Jurkat, Clone E6-1 (cell line): ENCODE measurements around the gene MRPL58.
"Not testable (repeated sequence)": the region's sequence is repeated elsewhere in the genome, so short reads cannot be mapped to it uniquely, and the experiment has no call there.

Source experiments
- DNase-seq: peaks from one replicate; pipeline ENCODE4 v3.0.0-alpha.2; 2011; ENCODE audit warnings: low read depth, low spot score
- H3K4me3 ChIP-seq: 2 replicates; pipeline ENCODE4 v1.5.1; 2011; ENCODE audit warnings: mild to moderate bottlenecking, low read length, control low read depth, moderate library complexity

Gene MRPL58

DNA sequence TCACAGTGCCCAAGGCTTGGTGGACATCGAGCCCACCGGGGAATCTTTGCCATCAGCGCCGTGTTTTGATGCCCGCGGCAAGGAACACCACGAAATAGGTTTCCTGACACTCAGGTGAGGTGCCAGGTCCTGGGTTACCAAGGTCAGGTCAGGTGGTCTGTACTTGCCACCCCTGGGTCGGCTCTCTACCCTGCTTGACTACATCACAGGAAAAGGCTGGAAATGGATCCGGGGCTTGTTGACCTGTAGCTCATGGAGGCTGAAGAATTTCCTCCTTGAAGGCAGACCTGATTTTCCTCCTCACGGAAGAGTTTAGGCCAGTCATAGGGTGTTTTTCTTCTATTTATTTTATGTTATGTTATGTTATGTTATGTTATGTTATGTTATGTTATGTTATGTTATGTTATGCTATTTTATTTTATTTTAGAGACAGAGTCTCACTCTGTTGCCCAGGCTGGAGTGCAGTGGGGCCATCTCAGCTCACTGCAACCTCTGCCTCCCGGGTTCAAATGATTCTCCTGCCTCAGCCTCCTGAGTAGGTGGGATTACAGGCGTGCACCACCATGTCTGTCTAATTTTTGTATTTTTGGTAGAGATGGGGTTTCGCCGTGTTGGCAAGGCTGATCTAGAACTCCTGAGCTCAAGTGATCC, 29.7 kb upstream of the MRPL58 start:
- DNase-seq = not testable (repeated sequence)
- peak overlapping the region; percentile 57 for H3K4me3 ChIP-seq

DNA sequence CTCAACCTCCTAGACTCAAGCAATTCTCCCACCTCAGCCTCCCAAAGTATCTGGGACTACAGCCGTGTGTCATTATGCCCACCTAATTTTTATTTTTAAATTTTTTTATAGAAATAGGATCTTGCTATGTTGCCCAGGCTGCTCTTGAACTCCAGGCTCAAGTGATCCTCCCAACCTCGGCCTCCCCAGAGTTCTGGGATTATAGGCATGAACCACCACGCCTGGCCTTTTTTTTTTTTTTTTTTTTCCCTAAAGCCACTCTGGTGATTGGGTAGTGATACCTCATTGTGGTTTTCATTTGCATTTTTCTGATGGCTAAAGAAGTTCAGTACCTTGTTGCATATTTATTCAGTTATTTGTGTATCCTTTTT, 26.3 kb upstream of the MRPL58 start:
- no peak for DNase-seq

DNA sequence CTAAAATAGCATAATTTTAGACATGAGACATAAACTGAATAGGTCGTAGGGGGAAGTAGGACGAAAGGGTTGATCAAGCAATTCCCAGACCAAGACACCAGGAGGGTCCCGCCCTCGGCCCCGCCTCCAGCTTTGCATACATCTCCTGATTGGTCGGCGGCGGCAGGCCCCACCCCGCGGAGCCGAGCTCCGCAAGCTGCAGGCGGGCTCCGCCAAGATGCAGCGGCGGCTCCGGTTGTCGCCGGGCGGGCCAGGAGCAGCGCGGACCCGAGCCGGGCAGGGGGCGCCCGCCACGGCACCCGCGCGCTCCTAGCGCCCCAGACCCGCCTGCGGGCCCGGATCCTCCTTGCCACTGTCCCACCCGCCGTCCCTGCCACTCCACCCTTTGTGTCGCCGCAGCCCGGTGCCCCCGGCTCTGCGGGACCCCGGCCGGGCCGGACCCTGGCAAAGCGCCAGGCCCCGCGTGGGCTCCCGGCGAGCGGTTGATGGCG, 25.0 kb upstream of the MRPL58 start, which contains the start of gene CDR2L:
CDR2L (plus strand) TSS at position 215 of the 491 bp plus-strand sequence. CDS start 412 bp downstream, outside the sequence.
- H3K4me3 ChIP-seq = peak within 1 kb of the TSS; percentile 59
- peak; percentile 85 for DNase-seq

More for the DNA sequence above, 26.3 kb upstream of the MRPL58 start:
- H3K4me3 ChIP-seq = no peak overlapping the region

DNA sequence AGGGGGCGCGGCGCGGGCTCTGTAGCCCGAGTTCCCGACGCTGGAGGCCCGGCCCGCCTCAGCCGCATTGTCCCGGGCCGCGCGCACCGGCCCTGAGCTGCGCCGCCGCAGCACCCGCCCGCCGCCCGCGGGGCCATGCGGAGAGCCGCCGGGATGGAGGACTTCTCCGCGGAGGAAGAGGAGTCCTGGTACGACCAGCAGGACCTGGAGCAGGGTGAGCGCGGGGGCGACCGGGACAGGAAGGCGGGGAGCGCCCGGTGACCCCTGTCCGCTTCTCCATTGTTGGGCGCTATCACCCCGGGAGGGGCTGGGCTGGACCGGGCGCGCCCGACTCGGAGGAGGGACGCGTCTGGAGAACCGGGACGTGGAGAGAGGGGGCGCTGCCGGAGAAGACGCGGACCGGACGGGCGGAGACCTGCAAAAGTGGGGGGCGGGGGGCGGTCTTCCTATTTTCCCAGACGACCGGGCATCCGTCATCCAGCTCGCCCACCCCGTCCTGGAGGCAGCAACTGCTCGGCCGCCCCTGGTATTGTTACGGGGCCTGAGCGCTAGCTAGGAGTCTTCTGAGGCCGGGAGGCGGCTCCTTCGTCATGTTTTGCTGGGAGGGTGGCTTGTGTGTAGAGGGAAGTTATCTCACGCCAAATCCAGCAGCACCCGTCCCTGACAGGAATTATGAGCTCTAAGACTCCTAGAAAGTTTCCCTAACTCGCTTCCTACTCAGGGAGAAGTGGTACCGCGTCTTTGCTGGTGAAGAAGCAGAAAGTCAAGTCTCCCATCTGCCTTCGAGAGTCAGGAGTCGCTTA, 24.4 kb upstream of the MRPL58 start:
- peak overlapping the region; percentile 59 for H3K4me3 ChIP-seq
- no peak for DNase-seq

DNA sequence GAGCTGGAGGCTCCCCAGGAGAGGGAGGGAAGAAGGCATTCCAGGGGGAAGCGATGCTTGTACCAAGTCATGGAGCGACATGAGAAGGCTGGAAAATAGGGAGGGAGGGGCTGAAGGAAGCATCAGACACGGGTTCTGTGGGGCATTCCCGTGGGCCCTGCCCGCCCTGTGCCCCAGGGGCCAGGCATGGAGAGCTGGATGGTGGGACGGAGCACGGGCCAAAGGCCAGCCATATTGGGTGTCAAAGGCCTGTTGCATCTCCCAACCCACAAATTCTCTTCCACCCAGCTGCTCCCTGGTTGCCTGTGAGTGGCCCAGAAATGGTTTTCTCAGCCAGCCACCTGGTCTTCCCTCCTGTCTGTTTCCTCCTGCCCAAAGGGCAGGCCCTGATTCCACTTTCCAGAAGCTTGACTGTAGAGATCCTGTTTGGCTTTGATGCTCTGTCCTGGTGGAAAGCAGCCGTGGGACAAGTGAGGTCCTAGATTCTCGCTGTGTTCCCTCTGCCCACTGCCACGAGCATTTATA, 21.8 kb upstream of the MRPL58 start:
- no peak for DNase-seq
- no peak overlapping the region for H3K4me3 ChIP-seq

DNA sequence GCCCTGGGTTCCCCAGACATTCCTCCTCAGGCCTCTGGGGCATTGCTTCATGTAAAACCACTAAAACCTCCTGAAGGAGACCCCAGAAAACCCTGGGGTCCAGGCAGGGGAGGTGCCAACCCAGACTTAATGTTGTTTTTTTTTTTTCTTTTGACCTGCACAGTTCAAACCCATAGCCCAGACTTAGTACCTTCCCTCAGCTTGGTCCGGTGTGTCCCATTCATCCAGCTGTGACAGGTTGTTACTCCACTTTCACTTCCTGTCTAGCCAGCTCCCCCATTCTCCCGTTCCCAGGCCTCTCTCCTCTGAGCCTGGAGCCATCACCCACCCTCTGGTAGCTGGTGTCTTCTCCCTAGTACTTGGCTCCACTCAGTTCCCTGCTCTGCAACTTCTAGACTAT, 20.2 kb upstream of the MRPL58 start:
- DNase-seq = no peak
- H3K4me3 ChIP-seq = no peak overlapping the region

DNA sequence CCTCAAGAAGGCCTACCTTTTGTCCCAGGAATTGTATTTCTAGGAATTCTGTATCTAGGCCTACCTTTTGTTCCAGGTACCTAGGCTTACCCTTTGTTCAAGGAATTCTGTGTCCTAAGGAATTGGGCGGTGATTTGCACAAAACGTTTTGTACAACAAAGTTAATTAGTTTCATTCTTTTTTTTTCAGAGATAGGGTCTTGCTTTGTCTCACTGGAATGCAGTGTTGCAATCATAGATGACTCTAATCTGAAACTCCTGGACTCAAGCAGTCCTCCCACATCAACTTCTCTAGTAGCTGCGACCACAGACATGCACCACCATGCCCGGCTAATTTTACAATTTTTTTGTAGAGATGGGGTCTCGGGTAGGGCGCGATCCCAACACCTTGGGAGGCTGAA, 18.0 kb upstream of the MRPL58 start:
- no peak for DNase-seq
- H3K4me3 ChIP-seq = no peak overlapping the region

DNA sequence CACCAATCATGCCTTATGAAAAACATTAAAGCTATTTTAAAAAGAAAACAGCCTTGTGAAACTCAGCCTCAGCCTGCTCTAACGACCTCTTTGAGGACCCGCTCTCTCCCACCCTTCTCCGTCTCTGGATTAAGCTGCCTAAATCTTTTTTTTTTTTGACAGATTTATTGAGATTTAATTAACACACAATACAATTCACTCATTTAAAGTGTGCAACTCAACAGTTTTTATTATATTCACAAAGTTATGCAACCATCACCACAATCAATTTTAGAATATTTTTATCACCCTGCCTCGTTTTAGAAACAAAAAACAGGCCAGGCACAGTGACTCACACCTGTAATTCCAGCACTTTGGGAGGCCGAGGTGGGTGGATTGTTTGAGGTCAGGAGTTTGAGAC, 16.6 kb upstream of the MRPL58 start:
- no peak for DNase-seq
- H3K4me3 ChIP-seq = no peak overlapping the region

DNA sequence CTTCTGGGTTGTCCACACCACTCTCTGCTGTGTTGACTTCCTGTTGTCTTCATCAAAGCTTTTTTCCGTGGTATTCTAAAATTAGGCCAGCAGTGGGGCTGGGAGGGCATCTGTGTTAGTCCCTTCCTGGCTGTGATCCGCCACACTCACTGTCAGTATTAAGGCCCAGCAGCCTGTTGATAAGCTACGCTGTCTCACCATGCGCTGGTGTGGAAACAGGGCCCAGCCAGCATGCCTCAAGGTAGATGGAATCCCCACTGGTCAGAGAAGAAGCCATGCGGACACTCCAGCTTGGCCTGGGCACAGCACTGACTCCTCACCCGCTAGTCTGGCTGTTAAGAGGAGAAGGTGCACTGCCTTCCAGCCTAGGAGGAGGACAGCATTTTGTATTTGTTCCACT, 13.7 kb upstream of the MRPL58 start:
- H3K4me3 ChIP-seq = no peak overlapping the region
- DNase-seq = no peak

DNA sequence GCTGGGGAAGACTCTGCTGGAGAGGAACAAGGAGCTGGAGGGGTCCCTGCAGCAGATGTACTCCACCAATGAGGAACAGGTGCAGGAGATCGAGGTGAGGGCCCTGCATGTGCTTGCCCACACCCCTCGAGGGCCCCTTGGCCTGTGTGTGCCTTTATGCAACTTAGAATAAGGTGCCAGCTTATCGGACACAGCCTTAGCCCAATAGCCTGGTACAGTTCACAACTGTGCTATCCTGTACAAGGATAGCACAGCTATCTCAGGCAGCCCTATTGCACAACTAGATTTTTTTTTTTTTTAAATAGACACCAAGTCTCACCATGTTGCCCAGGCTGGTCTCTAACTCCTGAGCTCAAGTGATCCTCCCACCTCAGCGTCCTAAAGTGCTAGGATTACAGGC, 12.9 kb upstream of the MRPL58 start:
- DNase-seq = no peak
- H3K4me3 ChIP-seq = no peak overlapping the region

DNA sequence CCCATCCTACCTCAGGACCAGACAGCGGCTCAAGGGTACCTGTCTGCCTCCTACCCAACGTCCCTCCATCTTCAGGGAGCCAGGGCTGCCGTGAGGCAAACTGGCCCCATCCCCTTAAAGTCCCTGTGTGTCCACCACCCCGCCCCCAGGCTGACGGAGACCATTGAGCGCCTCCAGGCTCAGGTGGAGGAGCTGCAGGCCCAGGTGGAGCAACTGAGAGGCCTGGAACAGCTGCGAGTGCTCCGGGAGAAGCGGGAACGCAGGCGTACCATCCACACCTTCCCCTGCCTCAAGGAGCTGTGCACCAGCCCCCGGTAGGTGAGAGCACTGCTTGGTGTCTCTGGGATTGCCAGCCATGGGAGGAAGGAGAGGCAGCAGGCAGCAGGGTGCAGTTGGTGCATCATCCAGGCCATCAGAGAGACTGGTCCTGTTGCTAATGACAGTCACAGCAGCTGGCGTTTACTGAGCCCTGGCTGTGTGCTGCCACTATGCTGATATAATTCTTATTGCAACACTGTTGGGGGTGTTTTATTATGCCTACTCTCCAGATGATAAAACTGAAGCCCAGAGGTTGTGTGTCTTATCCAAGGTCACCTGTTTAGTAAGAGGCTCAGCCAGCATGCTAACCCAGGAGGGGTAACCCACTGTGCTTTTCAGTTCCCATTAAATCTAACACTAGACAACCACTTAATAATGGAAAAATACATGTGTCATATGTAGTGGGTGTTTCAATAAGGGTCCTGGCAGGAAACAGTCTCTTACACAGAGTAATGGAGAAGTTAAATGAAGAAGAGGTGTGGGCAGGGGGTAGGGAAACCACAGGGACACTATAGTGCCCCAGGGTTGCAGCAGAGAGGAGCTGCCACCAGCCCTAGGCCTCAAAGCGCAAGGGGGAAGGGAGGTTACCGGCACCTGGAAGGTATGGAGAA, 10.3 kb upstream of the MRPL58 start:
- no peak overlapping the region for H3K4me3 ChIP-seq
- DNase-seq = no peak

DNA sequence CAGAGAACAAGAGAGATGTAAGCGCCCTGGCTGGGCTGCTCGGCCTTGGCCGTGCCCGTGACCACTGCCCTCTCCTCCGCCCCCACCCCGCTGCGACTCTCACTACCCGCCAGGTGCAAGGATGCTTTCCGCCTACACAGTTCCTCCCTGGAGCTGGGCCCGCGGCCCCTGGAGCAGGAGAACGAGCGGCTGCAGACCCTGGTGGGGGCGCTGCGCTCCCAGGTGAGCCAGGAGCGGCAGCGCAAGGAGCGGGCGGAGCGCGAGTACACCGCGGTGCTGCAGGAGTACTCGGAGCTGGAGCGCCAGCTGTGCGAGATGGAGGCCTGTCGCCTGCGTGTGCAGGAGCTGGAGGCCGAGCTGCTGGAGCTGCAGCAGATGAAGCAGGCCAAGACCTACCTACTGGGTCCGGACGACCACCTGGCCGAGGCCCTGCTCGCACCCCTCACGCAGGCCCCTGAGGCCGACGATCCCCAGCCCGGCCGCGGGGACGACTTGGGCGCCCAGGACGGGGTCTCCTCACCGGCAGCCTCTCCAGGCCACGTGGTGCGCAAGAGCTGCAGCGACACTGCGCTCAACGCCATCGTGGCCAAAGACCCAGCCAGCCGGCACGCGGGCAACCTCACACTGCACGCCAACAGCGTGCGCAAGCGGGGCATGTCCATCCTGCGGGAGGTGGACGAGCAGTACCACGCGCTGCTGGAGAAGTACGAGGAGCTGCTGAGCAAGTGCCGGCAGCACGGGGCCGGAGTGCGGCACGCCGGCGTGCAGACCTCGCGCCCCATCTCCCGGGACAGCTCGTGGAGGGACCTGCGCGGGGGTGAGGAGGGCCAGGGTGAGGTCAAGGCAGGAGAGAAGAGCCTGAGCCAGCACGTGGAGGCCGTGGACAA, 9.2 kb upstream of the MRPL58 start:
- H3K4me3 ChIP-seq = no peak overlapping the region
- no peak for DNase-seq

DNA sequence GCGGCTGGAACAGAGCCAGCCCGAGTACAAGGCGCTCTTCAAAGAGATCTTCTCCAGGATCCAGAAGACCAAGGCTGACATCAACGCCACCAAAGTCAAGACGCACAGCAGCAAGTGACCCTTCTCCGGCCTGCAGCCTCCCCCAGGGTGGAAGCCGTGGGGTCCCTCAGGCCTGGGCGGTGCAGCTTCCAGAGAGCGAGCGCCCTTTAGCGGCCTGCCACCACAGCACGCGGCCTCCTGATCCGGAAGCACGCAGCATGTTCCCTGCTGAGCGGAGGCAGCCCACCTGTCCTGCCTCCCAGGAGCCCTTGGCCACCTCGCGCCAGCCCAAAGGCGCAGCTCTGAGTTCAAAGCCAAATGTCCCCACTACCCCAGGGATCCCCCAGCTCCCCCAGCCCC, 8.5 kb upstream of the MRPL58 start:
- DNase-seq = no peak
- no peak overlapping the region for H3K4me3 ChIP-seq

DNA sequence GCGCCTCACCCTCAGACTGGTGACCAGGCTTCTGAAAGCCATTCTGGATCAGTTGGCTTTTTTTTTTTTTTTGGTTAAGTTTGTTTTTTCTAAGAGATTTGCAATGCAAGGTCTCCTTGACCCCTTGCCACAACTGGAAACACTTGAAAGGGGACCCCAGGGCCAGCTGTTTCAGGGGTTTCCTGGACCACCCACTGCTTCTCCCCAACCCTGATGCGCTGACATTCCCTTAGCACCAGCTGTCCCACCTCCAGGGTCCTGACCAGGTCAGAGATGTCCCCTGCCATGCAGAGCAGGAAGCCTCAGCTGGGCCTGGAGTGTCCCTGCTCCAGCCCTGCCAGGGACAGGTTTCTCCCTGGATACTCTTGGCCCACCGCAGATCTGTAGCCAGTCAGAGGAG, 8.1 kb upstream of the MRPL58 start:
- H3K4me3 ChIP-seq = no peak overlapping the region
- DNase-seq = no peak

DNA sequence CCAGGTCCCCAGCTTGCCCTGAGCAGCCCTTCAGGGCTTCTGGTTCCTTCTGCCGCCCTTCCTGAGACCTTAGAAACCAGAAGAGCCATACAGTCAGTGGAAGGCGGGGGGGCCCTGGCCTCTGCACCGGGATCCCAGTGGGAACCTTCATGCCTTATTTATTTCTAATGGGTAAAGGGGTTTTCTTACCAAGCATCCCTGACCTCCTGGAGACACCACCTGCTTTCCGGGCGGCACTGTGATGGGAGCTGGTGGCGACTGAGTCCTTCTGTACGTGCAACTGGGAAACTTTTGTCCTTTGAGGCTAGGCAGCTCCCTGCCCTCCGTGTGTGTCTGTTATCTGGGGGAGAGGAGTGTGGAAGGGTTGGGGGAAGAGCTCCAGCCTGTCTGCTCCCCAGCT, 7.2 kb upstream of the MRPL58 start:
- no peak for DNase-seq
- H3K4me3 ChIP-seq = no peak overlapping the region

DNA sequence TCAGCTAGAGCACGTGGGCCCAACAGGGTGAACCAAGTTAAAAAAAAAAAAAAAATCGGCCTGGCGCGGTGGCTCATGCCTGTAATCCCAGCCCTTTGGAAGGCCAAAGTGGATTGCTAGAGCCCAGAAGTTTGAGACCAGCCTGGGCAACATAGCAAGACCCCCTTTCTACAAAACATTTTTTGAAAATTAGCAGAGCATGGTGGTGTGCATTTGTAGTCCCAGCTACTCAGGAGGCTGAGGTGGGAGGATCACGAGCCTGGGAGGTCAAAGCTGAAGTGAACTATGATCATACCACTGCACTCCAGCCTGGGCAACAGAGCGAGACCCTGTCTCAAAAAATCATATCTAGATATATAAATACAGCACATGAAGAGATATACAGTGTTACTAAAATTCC, 6.4 kb upstream of the MRPL58 start:
- H3K4me3 ChIP-seq, DNase-seq: not testable (repeated sequence)

DNA sequence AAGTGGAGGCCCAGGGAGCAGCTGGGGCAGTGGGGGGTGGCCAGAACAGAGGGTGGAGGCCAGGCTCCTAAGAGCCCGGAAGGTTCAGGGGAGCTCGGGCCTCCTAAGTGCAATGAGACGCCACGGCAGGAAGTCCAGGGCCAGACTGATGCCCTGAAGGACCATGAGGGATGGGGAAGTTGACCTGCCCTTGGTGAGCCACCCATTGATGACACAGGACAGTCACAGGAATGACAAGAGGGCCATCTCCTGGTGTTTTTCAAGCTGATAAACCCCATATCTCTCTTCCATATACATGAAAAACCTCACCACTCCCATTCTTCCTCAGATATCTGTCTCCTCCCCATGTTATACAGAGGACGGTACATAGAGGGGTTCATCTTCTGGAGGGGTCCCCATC, 5.8 kb upstream of the MRPL58 start:
- DNase-seq = no peak
- no peak overlapping the region for H3K4me3 ChIP-seq

DNA sequence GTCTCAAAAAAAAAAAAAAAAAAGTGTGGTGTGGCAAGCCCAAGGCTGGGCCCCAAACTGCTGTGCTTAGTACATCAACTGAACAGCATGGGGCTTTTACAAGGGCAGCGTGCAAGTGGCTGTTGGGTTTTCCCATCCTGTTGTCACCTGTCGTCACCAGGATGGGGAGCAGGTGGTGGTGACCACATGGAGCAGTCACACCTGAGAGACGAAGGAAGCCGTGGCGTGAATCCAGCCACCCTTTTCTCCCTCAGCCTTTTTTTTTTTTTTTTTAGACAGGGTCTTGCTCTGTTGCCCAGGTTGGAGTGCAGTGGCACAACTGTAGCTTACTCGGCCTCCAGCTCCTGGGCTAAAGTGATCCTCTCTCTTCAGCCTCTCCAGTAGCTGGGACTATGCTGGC, 4.1 kb upstream of the MRPL58 start:
- H3K4me3 ChIP-seq = no peak overlapping the region
- peak; percentile 50 for DNase-seq
